DOHH2 (cell line): ENCODE measurements around the gene EPB41L3.

Experiments
- EZH2phosphoT487 ChIP-seq: fragments of 200-600 bp; sonication (generic); IDR thresholded peaks from 2 replicates; pipeline ENCODE4 v1.6.1; 2017; ENCODE audit warnings: borderline replicate concordance, mild to moderate bottlenecking, antibody characterized with exemption, low read length, moderate library complexity, mixed read lengths
- TF ChIP-seq, protein P1 (sequence below): fragments of 200-600 bp; sonication (generic); IDR thresholded peaks from one replicate; pipeline ENCODE4 v1.5.1; 2014; ENCODE audit warnings: antibody characterized with exemption, mild to moderate bottlenecking, low read depth, low read length; ENCODE audit not compliant: poor library complexity, severe bottlenecking

DNA sequence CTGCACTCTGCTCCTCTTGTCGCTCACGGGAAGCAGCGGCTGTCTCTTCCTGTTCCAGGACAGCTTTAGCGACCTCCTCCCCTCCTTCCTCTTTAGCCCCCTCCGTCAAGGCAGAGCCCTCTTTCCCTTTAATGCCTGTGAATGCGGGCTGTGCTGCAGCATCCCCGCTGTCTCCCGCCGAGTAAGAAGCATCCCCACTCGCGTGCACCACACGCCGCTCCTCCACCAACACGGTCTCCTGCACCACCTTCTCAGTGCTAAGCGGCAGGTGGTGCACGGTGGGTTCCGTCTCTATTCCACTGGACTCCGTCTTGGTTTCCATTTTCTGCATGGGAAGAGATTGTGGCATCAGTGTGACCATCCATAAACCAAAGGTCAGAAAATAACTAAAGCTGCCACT, 146.7 kb downstream of the EPB41L3 start:
- TF ChIP-seq, protein P1, sequence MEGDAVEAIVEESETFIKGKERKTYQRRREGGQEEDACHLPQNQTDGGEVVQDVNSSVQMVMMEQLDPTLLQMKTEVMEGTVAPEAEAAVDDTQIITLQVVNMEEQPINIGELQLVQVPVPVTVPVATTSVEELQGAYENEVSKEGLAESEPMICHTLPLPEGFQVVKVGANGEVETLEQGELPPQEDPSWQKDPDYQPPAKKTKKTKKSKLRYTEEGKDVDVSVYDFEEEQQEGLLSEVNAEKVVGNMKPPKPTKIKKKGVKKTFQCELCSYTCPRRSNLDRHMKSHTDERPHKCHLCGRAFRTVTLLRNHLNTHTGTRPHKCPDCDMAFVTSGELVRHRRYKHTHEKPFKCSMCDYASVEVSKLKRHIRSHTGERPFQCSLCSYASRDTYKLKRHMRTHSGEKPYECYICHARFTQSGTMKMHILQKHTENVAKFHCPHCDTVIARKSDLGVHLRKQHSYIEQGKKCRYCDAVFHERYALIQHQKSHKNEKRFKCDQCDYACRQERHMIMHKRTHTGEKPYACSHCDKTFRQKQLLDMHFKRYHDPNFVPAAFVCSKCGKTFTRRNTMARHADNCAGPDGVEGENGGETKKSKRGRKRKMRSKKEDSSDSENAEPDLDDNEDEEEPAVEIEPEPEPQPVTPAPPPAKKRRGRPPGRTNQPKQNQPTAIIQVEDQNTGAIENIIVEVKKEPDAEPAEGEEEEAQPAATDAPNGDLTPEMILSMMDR, result no peak
- TF ChIP-seq EZH2phosphoT487, result no peak
